ENCODE results near the gene SYT7.
"Not testable (repeated sequence)": the region's sequence is repeated elsewhere in the genome, so short reads cannot be mapped to it uniquely, and the experiment has no call there.

Gene SYT7

DNA sequence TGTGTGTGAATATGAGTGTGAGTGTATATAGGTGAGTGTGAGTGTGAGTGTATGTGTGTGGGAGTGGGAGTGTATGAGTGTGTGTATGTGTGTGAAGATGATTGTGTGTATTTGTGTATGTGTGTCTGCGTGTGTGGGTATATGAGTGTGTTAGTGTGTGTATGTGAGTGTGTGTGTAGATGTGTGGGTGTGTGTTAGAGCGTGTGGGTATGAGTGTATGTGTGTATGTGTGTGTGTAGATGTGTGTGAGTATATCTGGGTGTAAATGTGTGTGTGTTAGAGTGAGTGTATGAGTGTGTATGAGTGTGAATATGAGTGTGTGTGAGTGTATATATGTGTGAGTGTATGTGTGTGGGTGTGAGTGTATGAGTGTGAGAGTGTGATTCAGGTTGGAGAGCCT lies 83.4 kb downstream of the SYT7 start:
- no peak for DNase-seq (ENCODE audit: low spot score)

DNA sequence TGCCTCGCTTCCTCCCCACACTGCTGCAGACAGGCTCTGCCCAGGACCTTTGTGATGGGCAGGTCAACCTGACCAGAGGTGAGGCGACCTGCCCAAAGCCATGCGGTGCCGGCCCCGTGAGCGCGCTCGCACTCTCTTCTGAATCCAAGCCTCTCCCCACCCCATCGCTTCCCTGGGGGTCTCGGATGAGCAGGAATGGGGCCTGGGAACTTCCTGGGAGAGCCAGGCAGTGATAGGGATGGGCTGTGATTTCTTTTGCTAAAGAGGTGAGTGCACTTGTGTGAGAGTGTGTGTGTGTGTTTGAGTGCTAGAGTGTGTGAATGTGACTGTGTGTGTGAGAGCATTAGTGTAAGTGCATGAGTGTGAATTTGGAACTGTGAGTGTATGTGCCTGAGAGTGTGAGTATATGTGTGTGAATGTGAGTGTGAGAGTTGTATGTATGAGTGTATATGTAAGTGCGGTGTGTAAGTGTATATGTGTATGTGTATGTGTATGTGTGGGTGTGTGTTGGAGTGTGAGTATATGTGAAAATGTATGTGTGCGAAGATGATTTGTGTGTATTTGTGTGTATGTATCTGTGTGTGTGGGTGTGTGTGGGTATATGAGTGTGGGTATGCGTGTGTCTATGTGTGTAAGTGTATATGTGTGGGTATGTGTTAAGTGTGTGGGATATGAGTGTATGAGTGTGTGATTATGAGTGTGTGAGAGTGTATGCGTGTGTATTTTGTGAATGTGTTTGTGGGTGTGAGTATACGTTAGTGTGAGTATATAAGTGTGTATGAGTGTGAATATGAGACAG lies 84.1 kb downstream of the SYT7 start:
- DNase-seq (ENCODE audit: low spot score): no peak

DNA sequence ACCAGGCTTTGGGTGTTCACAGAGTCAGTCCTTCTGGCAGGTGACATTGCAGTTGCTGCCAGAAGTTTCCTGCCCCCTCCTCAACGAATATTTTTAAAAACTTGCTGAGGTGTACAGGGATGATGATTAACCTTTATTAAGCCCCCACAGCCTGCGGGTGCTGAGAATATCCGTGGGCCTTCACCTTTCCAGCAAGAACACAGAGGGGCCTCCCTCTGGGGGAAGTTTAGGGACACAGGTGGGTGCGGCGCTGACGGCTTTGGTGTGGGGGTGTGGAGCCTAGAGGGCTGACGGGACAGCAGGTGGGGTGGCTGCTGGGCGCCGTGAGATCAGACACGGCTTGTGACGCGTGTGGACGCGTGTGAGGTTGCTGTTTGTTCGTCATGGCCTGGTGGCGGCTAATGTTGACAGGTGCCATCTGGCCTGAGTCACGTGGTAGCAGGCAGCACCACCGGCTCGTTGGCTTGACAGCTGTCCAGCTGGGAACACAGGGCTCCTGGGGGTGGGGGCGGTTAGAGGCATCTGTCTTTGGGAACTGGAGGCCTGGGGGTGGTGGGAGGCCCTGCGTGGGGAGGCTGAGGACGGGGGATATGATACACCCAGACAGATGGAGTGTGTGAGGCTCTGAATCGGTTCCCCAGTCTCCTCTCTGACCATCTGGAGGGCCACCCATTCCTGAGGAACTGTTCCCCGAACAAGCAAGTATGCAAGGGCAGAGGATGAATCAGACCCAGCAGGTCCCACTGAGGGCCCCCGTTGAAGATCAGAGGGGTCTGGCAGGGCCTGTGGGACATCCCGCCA lies 84.9 kb downstream of the SYT7 start:
- no peak for DNase-seq (ENCODE audit: low spot score)

DNA sequence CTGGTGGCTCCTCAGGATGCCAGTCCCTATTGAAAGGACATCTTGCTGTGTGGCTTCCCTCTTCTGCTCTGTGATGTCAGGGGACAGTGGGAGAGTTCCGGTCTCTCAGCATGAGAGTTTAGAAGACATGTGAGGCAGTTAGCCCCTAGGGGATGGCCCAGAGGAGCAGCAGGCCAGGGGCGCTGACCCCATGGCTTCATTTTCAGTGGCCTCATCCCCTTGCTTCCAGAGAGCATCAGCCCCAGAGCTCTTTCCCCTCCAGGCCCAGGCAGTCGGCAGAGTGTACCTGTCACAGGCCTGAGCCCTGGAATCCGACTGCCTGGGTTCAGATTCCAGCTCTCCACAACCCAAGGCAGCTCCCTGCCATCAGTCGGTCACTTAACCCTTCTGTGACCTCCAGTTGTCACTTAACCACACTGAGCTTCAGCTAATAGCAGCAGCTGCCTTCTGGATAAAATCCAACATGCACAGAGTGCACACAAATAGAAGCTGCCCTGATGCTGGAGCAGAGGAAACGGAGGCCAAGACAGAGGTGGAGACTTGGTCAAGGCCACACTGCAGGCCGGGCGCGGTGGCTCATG lies 86.4 kb downstream of the SYT7 start:
- no peak for DNase-seq (ENCODE audit: low spot score)

DNA sequence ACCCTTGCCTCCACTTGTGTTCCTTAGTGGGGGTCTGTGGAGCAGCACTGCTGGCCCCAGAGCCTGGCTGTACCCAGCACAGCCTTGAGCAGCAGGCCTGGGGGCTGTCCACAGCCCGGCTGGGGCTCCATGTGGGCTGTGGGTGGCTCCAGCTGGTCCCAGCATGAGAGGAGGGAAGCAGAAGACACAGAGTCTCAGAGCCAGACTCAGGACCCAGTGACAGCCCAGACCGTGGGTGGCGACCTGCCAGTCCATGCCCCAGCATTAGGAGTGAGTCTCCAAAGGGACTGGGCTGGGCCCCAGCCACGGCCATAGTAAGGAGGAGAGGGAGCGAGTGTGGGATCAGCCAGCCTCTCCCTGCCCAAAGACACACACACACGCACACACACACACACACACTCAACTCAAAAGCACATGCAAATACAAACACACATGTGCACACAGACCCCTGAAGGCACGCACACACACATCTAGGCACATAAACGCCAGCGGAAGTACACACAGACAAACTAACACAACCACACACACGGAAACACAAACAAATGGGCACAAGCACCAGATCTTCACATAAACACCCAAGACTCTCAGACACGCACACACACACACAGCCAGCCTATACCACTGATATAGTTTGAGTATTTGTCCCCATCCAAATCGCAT lies 89.0 kb downstream of the SYT7 start:
- no peak for DNase-seq (ENCODE audit: low spot score)

DNA sequence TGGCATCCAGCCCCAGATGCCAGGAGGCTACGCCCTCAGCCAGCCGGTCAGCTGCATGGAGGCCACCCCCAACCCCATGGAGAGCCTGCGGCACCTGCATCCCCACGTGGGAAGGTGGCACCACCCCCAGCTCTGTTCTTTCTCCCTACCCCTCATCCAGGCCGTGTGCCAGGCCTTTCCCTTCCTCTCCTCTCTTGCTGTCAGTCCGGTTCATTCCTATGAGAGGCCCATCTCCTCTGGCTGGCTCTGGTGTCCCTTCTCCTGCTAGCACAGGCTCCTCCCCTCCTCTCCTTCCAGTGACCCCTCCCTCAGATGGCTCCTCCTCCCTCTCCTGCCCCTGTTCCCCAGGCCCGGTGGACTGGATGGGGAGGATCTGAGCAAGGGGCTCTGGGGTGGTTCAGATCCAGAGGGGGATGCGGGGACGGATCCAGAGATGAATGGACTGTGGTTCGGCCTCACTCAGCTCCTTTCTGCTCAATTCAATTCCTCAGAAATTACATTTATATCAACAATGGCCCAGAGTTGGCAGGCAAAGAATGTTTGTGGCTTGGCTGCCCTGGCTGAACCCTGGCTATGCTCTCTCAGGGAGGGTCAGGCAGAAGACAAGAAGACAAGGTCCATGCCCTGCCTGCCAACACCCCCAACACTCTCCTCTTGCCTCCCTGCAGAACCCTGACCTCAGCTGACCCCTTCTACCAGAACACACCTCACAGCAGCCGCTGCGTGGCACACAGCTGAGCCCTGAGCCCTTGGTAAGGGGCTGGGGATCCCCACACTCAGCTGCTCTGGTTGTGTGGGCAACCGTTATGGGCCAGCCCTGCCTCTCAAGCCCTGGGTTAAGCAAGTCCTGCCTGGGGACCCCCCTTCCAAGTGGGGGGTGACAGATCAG lies 90.8 kb downstream of the SYT7 start:
- peak; percentile 67 for DNase-seq (ENCODE audit: low spot score)

DNA sequence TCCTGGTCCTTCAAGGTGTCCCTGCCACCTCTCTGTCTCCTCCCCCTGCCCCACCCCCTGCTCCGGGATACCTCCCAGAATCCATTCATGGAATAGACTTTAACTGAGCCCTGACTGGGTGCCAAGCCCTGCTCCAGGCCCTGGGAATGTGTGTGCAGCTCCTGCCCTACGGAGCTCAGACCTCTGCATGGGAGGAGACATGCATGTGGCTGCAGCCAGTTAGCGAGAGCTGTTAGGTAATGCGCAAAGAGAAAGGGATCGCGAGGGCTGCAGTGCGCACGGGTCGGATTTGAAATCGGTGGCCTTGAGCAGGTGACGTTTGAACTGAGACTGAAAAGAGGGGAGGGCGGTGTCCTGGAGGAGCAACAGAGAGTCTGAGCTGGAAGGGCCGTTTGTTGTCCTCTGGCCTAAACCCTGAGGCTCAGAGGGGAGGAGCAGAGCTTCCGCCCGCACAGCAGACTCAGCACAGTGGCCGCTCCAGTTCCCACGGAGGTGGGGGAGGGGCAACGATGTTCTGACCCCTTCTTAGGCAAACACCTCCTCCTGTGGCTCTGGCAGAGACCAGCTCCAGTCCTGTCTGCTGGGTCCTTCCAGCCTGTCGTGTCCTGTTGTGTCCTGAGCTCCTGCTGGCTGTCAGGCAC lies 92.1 kb downstream of the SYT7 start:
- DNase-seq (ENCODE audit: low spot score): peak; percentile 69

DNA sequence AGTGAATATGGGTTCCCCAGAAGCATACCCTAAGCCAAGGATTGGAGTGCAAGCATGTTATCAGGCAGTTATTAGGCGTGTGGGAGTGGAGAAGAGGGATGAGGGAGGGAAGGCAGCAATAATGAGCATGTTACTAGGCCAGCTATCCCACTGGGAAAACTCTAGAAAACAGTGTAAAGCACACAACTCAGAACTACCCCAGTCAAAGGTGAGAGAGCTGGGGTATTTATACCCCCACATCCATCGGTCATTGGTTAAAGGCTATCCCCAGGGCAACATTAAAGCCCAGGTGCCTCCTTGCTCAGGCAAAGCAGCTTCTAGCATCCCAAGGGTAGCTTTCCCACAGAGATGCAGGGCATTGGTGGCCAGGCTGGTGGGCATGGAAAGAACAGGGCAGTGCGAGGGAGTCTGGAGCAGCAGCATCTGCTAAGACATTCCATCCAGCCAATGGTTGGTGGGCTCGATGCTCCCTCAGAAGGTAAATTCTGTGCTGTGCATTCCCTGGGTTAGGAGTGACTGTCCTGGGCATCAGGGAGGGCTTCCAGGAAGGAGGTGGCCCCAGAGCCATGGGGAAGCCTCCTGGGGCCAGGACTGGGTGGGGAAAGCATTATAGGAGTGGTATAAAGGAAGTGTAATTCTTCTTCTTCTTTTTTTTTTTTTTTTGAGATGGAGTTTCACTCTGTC lies 93.4 kb downstream of the SYT7 start:
- DNase-seq (ENCODE audit: low spot score): no peak

DNA sequence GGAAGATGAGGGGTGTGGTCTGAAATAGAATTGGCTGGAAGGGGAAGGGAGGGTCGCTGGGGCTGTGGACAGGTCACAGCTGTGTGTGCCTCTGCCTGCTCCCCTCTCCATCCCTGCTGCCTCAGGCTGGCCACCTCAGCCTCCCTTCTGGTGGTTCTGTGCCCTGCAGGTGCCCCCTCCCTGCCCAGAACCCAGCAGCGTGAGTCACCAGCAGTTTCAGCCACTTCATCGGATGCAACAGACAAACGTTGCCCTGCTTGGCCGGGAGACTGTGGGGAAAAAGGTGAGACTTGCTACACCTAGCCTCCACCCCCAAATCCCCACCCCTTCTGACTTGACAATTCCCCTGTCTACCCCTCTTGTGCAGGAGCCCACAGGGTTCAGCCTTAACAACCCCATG lies 94.1 kb downstream of the SYT7 start:
- DNase-seq (ENCODE audit: low spot score): no peak

DNA sequence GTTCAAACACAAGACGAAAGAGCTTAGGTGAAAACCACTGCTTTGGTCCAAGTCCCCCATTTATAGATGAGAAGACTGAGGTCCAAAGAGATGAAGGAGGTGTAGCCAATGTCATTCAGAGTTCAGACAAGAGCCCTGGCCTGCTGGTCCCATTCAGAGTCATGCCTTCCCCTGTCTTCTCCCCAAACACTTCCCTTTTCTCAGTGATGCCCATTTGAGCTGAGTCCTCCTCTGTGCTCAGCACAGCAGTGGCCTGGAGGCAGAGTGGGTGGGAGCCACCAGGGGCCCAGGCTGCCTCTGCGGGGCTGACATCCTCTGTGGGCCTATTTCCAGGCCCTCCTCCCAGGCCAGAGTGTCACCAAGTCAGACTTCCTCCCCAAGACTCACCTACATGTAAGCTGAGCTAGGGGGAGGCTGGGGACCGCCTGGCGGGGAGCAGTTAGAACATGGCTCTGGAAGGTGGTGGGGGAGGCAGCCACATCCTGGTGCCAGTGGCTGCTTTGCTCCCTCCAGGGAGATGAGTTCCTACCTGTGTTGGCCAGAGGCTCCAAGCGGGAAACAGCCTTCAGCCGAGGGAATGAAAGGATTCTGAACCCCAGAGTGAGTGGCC lies 94.8 kb downstream of the SYT7 start:
- no peak for DNase-seq (ENCODE audit: low spot score)

DNA sequence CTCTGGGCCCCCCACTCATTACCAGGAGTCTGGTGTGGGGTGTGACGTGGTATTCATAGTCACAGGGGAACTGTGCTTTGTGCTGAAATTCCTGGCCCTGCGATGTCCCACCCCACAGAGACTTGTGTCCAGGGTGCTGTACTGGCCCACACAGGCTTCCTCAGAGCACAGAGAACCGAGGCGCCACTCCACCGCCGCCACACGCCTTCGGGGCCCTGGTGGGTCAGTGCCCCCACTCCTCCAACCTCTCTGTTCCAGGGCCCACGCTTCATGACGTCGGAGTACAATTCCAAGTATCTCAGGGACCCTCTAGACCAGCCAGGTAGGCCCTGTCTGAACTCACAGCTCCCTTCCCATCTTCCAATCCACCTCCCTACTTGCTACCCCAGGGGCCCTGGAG lies 95.8 kb downstream of the SYT7 start:
- DNase-seq (ENCODE audit: low spot score): peak; percentile 8

DNA sequence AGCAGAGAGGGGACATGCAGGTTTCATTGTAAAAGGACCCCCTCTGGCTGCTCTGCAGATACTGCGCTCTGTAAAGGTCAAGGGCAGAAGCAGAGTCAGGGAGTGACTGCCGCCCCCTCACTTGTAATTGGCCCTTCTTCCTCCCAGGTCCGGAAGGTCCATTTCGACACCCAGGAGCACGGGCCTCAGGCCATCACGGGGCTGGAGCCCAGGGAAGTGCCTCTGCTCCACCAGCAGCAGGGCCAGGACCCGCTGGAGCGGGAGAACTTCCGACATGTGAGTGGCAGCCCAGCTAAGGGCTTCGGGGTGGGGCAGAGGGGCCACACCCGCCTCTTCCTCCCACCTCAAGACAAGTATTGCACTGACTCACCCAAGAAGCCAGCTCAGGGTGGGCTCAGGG lies 96.3 kb downstream of the SYT7 start:
- DNase-seq (ENCODE audit: low spot score): peak; percentile 7

DNA sequence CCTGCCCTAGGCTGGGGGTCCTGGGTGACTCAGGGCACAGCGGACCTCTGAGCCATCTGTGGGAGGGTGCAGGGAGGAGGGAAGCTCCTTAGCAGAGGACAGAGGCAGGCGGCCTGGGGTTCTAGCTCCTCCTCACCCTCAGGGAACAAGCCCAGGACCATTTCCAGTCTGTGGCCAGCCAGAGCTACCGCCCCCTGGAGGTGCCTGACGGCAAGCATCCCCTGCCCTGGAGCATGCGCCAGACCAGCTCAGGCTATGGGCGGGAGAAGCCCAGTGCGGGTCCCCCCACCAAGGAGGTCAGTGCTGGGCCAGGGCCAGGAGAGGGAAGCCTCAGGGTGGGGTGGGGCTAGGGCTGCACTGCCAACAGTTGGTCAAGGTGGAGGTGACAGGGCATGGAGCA lies 98.4 kb downstream of the SYT7 start:
- peak; percentile 58 for DNase-seq (ENCODE audit: low spot score)

DNA sequence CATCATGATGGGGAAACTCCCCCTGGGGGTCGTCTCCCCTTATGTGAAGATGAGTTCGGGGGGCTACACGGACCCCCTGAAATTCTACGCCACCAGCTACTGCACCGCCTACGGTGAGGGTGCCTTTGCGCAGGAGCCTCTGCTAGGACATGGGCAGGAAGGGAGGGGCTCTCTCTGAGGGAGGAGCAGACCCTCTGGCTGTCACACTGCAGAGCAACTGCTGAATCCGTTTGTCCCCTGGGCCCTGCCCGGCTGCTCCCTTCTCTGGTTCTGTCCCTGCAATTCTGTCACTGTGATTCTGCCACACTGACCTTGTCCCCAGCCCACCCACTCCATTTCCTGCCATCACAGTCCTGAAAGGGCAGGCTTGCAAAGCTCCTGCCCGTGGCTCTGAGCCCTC lies 99.1 kb downstream of the SYT7 start:
- no peak for DNase-seq (ENCODE audit: low spot score)

DNA sequence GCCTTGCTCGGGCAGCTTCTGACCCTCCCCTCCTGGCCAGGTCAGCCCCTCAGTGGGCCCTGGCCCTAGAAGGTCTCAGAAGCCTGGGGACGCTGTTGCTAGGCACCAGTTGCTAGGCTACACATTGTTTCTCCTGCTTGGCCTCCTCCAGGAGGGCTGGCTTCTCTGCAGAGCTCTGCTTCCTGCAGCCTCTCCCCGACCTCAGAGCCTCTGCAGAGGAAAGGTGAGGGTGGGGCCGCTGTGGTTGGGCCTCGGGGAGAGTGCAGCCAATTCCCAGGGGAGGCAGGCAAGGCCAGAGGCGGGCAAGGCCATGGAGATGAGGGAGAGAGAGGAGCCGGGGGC lies 99.9 kb downstream of the SYT7 start:
- no peak for DNase-seq (ENCODE audit: low spot score)

DNA sequence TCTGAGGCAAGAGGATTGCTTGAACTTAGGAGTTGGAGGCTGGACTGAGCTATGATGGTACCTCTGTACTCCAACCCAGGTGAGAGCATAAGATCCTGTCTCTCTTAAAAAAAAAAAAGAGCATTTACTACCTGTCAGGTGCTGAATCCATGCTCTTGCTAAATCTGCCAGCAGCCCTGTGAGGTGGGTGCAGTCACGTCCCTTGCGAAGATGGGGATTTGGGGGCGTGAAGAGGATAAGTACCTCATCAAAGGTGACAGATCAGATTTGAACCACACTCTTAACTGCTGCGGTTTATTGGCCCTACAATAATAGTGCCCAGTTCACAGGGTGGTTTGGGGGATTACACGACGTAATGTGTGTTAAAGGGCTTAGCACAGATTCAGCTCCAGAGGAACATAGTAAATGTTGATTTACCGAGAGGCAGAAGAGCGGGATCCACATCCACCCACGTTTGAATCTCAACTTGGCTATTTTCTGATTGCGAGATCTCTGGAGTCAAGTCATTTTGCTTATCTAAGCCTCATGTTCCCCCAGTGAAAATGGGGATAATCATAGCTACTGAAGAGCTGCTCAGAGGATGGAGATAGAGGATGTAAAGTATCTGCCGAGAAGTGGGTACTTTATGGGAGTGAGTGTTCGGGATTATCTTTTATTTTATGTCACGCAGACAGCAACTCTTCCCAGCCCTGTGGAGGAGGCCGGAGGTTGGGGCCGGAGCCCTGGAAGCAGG lies 100.4 kb downstream of the SYT7 start:
- no peak for DNase-seq (ENCODE audit: low spot score)

DNA sequence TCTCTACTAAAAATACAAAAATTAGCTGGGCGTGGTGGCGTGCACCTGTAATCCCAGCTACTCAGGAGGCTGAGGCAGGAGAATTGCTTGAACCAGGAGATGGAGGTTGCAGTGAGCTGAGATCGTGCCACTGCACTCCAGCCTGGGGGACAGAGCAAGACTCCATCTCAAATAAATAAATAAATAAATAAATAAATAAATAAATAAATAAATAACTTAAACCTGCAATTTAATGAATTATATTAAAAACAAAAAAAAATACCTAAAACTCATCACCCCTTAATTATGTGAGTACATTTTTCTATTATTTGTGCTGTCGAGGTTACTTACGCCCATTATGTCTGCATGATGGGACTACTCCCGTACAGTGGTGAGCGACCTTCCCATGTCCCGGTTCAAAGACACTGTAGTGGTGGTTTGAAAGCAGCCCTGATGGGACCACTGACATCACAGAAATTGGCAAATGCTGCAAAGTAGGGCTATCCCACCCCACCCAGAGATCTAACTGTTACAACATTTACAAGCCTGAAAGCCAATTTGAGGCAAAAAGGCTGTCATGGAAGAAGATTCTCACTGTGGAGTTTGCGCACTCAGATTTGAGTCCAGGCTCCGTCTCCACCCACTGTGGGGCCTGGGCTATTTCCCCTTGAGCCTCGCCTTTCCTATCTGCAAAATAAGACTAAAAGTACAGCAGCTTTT lies 101.4 kb downstream of the SYT7 start:
- not testable (repeated sequence) for DNase-seq (ENCODE audit: low spot score)

DNA sequence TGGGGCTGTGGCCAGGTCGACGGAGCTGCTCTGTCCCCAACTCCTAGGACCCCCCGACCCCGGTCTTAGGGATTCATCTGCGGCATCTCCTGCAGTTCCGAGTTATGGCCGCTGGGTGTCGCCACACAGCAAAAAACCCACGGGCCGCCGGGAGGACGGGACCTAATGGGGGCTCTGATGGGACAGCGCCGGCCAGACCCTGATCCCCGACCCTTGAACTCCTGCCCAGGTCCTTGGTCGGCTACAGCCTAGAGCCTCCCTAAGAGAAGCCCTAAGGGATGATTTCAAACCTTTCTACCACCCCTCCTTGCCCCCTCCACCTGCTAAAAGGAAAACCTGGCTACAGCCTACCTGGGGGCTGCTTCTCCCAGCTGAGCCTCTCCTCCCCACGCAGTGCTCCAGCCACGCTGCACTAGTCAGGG lies 103.1 kb downstream of the SYT7 start:
- DNase-seq (ENCODE audit: low spot score): peak; percentile 66

DNA sequence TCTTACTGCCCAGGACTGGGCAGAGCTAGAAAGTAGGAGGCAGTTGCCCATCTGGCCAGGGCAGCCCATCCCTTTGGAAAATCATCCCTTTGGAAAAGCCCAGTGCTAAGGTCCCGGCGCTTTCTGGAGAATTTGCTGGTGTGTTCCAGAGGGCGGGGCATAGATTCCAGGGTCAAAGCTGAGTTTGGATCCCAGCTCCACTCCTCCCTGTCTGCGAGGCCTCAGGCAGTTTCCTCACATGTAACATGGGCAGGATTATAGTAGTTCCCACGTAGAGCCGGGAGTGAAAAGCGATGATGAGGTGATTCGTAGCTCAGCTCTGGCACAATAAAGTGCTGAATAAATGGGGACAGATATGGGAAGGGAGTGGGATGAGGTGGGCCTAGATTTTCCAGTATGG lies 103.8 kb downstream of the SYT7 start:
- no peak for DNase-seq (ENCODE audit: low spot score)
